ENCODE data around the gene USP10.
"Not testable (repeated sequence)": the region's sequence is repeated elsewhere in the genome, so short reads cannot be mapped to it uniquely, and the experiment has no call there.

Gene USP10

GRCh38 chr16:84726669-84727467 is 27.1 kb downstream of the USP10 start:
- DNase-seq (ENCODE audit: low spot score) = no peak

GRCh38 chr16:84728853-84729424 is 29.1 kb downstream of the USP10 start:
- DNase-seq (ENCODE audit: low spot score) = no peak

GRCh38 chr16:84729716-84730320 is 30.0 kb downstream of the USP10 start:
- DNase-seq (ENCODE audit: low spot score) = no peak

- DNase-seq (ENCODE audit: low spot score) = peak; percentile 89
These were observed 30.8 kb downstream of the USP10 start for GRCh38 chr16:84730406-84731106.

GRCh38 chr16:84732332-84732673 is 32.5 kb downstream of the USP10 start:
- DNase-seq (ENCODE audit: low spot score) = not testable (repeated sequence)

GRCh38 chr16:84732674-84733352 is 33.0 kb downstream of the USP10 start:
- DNase-seq (ENCODE audit: low spot score) = no peak

GRCh38 chr16:84735849-84736586 is 36.2 kb downstream of the USP10 start:
- no peak for DNase-seq (ENCODE audit: low spot score)

- no peak for DNase-seq (ENCODE audit: low spot score)
These were observed 37.6 kb downstream of the USP10 start for GRCh38 chr16:84737192-84738011.

- peak; percentile 69 for DNase-seq (ENCODE audit: low spot score)
These were observed 38.6 kb downstream of the USP10 start for GRCh38 chr16:84738255-84739038.

- DNase-seq (ENCODE audit: low spot score) = peak; percentile 91
These were observed 39.7 kb downstream of the USP10 start for GRCh38 chr16:84739349-84740124.

GRCh38 chr16:84740596-84741116 is 40.9 kb downstream of the USP10 start:
- DNase-seq (ENCODE audit: low spot score) = no peak

- DNase-seq (ENCODE audit: low spot score) = peak; percentile 37
These were observed 41.6 kb downstream of the USP10 start for GRCh38 chr16:84741340-84741830.

- no peak for DNase-seq (ENCODE audit: low spot score)
These were observed 42.9 kb downstream of the USP10 start for GRCh38 chr16:84742641-84743092.

- DNase-seq (ENCODE audit: low spot score) = no peak
These were observed 46.4 kb downstream of the USP10 start for GRCh38 chr16:84746231-84746630.

GRCh38 chr16:84746875-84747274 is 47.1 kb downstream of the USP10 start:
- DNase-seq (ENCODE audit: low spot score) = no peak

GRCh38 chr16:84748247-84748646 is 48.4 kb downstream of the USP10 start:
- not testable (repeated sequence) for DNase-seq (ENCODE audit: low spot score)

GRCh38 chr16:84749072-84749471 is 49.3 kb downstream of the USP10 start:
- no peak for DNase-seq (ENCODE audit: low spot score)

- no peak for DNase-seq (ENCODE audit: low spot score)
These were observed 50.0 kb downstream of the USP10 start for GRCh38 chr16:84749815-84750214.

Measured in AG20443 (cell line).